HG02642 (cell line): ENCODE results near the gene RNF227.
A peak's percentile ranks its signal among the peaks of the same experiment; 100 is the strongest.
"Not testable (repeated sequence)": the region's sequence is repeated elsewhere in the genome, so short reads cannot be mapped to it uniquely, and the experiment has no call there.

Experiments
- ATAC-seq: cut with Tn5 transposase; IDR thresholded peaks from one replicate; pipeline ENCODE4 v1.9.1; 2021; ENCODE audit warnings: mild to moderate bottlenecking; ENCODE audit not compliant: unreplicated experiment, poor library complexity

Gene RNF227

GRCh38 chr17:7915611-7916384 is at the start of gene RNF227:
RNF227 (minus strand) TSS chr17:7916289; CDS start chr17:7916195, 94 bp downstream.
- peak; percentile 86 for ATAC-seq

- no peak for ATAC-seq
Observed at GRCh38 chr17:7961421-7961820, 45.3 kb upstream of the RNF227 start.

- ATAC-seq, result no peak
Observed at GRCh38 chr17:7959503-7960253, 43.6 kb upstream of the RNF227 start.

GRCh38 chr17:7956228-7956965 is 40.3 kb upstream of the RNF227 start:
- ATAC-seq, result no peak

- ATAC-seq, result no peak
Observed at GRCh38 chr17:7955414-7956227, 39.5 kb upstream of the RNF227 start.

- ATAC-seq, result not testable (repeated sequence)
Observed at GRCh38 chr17:7953266-7953665, 37.2 kb upstream of the RNF227 start.

- no peak for ATAC-seq
Observed at GRCh38 chr17:7951143-7951792, 35.2 kb upstream of the RNF227 start.

- ATAC-seq, result no peak
Observed at GRCh38 chr17:7950578-7950977, 34.5 kb upstream of the RNF227 start.

GRCh38 chr17:7947651-7948050 is 31.6 kb upstream of the RNF227 start:
- no peak for ATAC-seq

GRCh38 chr17:7946441-7946840 is 30.4 kb upstream of the RNF227 start:
- ATAC-seq, result no peak

- ATAC-seq, result no peak
Observed at GRCh38 chr17:7945651-7946050, 29.6 kb upstream of the RNF227 start.

- ATAC-seq, result no peak
Observed at GRCh38 chr17:7944326-7944725, 28.2 kb upstream of the RNF227 start.

GRCh38 chr17:7943291-7943690 is 27.2 kb upstream of the RNF227 start:
- ATAC-seq, result no peak

GRCh38 chr17:7940743-7941142 is 24.7 kb upstream of the RNF227 start:
- no peak for ATAC-seq

GRCh38 chr17:7940034-7940433 is 23.9 kb upstream of the RNF227 start:
- no peak for ATAC-seq

- no peak for ATAC-seq
Observed at GRCh38 chr17:7935859-7936258, 19.8 kb upstream of the RNF227 start.

GRCh38 chr17:7932949-7933348 is 16.9 kb upstream of the RNF227 start:
- no peak for ATAC-seq

- peak; percentile 4 for ATAC-seq
Observed at GRCh38 chr17:7932483-7932891, 16.4 kb upstream of the RNF227 start.

- ATAC-seq, result peak; percentile 97
Observed at GRCh38 chr17:7931709-7932482, 15.8 kb upstream of the RNF227 start, which contains the start of the genes CNTROB and TRAPPC1. CNTROB (plus strand) TSS chr17:7932206; CDS start chr17:7933080, 874 bp downstream. TRAPPC1 (minus strand) TSS chr17:7931946; CDS start chr17:7931829, 117 bp downstream.
